ENCODE measurements around the gene PIP5K1B. TPM values are rescaled to one million over a fixed set of nuclear protein-coding genes. Genes with fewer than 3 reads are reported as not detected.

PIP5K1B gene
- total RNA-seq, 4 donors from 2014 or later, result 1.2 to 2.6 (median 2.0) TPM

DNA sequence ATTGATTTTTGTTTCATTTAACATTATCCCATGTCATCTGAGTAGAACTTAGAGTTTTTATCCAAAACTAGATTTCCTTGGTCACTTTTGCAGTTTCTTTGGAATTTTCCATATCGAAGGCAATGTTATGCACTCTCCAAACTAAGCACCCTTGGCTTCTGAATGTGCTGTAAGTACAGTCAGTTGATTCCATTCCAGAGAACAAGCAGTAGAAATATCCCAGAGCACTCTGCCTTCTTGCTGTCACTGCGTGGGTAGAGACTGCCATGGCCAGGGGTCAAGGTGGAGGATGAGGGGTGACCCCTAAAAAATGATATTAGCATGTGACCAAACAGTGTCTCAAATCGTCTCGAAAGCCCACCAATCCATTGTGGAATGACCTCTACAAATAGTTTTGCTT, 36.2 kb downstream of the PIP5K1B start:
- no peak for DNase-seq
- in situ Hi-C loops (cut with MboI; ENCODE audit: low sequenced_read_pairs in 4 of 4) (loop anchor here in 1 of 4 donors (25.0 kb wide), 1 partner anchor 96 kb away; no protein-coding TSS in a partner anchor), intact Hi-C loops (cut with DNase I; ENCODE audit: low total_unique reads) (no loop called here)
- no peak for TF ChIP-seq POLR2A (IDR thresholded peaks at IDR 0.05)
- TF ChIP-seq, protein P1, sequence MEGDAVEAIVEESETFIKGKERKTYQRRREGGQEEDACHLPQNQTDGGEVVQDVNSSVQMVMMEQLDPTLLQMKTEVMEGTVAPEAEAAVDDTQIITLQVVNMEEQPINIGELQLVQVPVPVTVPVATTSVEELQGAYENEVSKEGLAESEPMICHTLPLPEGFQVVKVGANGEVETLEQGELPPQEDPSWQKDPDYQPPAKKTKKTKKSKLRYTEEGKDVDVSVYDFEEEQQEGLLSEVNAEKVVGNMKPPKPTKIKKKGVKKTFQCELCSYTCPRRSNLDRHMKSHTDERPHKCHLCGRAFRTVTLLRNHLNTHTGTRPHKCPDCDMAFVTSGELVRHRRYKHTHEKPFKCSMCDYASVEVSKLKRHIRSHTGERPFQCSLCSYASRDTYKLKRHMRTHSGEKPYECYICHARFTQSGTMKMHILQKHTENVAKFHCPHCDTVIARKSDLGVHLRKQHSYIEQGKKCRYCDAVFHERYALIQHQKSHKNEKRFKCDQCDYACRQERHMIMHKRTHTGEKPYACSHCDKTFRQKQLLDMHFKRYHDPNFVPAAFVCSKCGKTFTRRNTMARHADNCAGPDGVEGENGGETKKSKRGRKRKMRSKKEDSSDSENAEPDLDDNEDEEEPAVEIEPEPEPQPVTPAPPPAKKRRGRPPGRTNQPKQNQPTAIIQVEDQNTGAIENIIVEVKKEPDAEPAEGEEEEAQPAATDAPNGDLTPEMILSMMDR (IDR thresholded peaks at IDR 0.05 in 4 of 5, conservative IDR thresholded peaks at IDR 0.05 in 1 of 5), result no peak
- no peaks in the 10 kb centered on the region for H3K9me3 ChIP-seq
- no peaks in the 10 kb centered on the region for H3K4me1 ChIP-seq
- no peaks in the 10 kb centered on the region for H3K36me3 ChIP-seq
- ATAC-seq, result no peak
- no peak overlapping the region for H3K4me3 ChIP-seq
- H3K27me3 ChIP-seq, result no peaks in the 10 kb centered on the region
- H3K27ac ChIP-seq, result no peak overlapping the region

DNA sequence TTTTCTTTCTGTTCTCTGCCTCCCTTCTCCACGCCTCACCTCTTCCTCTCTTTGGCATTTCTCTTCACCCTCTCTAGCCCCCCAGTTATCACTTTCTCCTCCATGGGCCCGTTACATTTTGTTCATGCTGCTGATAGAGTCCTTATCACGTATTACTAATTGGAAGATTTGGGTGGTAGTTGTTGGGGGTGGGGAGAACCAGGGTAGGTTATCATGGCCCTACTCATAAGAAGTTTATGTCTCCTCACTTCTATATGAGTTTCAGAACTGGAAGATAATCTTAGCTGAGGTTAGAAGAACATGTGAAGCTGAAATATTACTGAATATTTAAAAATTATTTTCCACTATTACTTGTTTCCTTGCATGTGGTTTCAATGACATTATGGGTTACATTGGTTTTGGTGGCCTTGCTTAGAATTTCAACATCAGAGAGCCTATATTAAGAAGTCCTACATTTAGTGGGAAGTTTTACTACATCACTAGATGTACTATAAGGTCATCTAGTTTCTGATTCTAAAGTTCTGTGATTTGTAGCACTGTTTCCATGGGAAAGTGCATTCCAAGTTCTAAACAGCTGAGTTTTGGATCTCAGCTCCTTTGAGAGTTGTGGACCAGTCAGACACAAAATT, 36.8 kb downstream of the PIP5K1B start:
- no peak overlapping the region for H3K4me3 ChIP-seq
- ATAC-seq (no peak), DNase-seq (no peak)
- H3K4me1 ChIP-seq, result no peaks in the 10 kb centered on the region
- no peaks in the 10 kb centered on the region for H3K9me3 ChIP-seq
- TF ChIP-seq, protein P1 (IDR thresholded peaks at IDR 0.05 in 4 of 5, conservative IDR thresholded peaks at IDR 0.05 in 1 of 5), result no peak
- TF ChIP-seq POLR2A (IDR thresholded peaks at IDR 0.05), result no peak
- in situ Hi-C loops (cut with MboI; ENCODE audit: low sequenced_read_pairs in 4 of 4), result loop anchor here in 1 of 4 donors (25.0 kb wide), 1 partner anchor 95 kb away; no protein-coding TSS in a partner anchor
- no peaks in the 10 kb centered on the region for H3K36me3 ChIP-seq
- H3K27ac ChIP-seq, result no peak overlapping the region
- intact Hi-C loops (cut with DNase I; ENCODE audit: low total_unique reads), result no loop called here
- no peaks in the 10 kb centered on the region for H3K27me3 ChIP-seq

DNA sequence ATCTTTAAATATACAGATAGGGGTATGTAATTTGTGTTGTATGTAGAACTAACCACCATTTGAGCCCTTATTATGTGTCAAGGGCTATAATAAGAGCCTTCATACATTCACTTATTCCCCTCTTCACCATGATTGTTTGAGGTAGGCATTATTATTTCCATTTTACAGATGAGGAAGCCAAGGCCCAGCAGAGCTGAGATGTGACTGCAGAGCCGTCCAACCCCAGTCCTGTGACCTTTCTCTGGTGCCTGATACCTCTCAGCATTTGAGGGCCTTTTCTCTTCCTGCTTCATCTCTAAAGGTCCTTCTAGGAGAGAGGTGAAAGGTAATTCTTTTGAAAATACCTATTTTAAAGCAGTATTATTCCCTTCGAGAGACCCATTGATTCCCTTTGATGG, 37.3 kb downstream of the PIP5K1B start:
- TF ChIP-seq POLR2A (IDR thresholded peaks at IDR 0.05), result no peak
- TF ChIP-seq, protein P1 (IDR thresholded peaks at IDR 0.05 in 4 of 5, conservative IDR thresholded peaks at IDR 0.05 in 1 of 5), result no peak
- Histone ChIP-seq H3K36me3 (no peaks in the 10 kb centered on the region), H3K27me3 (no peaks in the 10 kb centered on the region), H3K27ac (no peak overlapping the region), H3K9me3 (no peaks in the 10 kb centered on the region), H3K4me1 (no peaks in the 10 kb centered on the region), H3K4me3 (no peak overlapping the region)
- no peak for ATAC-seq
- in situ Hi-C loops (cut with MboI; ENCODE audit: low sequenced_read_pairs in 4 of 4) (loop anchor here in 1 of 4 donors (25.0 kb wide), 1 partner anchor 95 kb away; no protein-coding TSS in a partner anchor), intact Hi-C loops (cut with DNase I; ENCODE audit: low total_unique reads) (no loop called here)
- DNase-seq, result no peak

DNA sequence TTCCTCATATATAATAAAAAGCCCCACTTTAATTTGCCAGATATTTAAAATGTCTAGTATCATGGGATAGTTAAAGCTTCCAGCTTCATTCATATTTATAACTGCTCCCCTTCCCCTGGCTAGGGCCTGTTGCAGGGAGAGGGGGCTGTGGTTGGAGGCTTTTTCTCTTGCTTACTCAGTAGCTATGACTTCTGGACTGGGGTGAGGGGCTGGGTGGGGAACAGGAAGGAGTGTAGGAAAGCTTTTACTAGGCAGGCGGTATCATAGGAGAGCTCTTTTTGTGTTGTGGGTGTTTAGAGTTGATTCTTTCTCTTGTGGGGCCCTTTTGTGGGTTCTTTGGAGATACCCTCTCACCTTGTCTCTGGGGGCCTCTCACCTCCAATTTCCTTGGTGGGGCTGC, 39.4 kb downstream of the PIP5K1B start:
- Histone ChIP-seq H3K4me3 (no peak overlapping the region), H3K9me3 (no peaks in the 10 kb centered on the region), H3K36me3 (no peaks in the 10 kb centered on the region), H3K27me3 (no peaks in the 10 kb centered on the region), H3K4me1 (no peaks in the 10 kb centered on the region), H3K27ac (no peak overlapping the region)
- in situ Hi-C loops (cut with MboI; ENCODE audit: low sequenced_read_pairs in 4 of 4), result loop anchor here in 1 of 4 donors (25.0 kb wide), 1 partner anchor 93 kb away; no protein-coding TSS in a partner anchor
- no peak for ATAC-seq
- intact Hi-C loops (cut with DNase I; ENCODE audit: low total_unique reads), result no loop called here
- DNase-seq, result no peak
- TF ChIP-seq POLR2A (IDR thresholded peaks at IDR 0.05), result no peak
- TF ChIP-seq, protein P1 (IDR thresholded peaks at IDR 0.05 in 4 of 5, conservative IDR thresholded peaks at IDR 0.05 in 1 of 5), result no peak
